GM20000 (cell line): ENCODE measurements around the gene NFATC1.

Source experiments
- DNase-seq: peaks from one replicate; pipeline ENCODE4 v3.0.0; 2012; ENCODE audit warnings: low spot score
- TF ChIP-seq, protein P1 (sequence below): IDR thresholded peaks from 2 replicates; pipeline ENCODE4 v1.5.1; 2012; ENCODE audit warnings: mild to moderate bottlenecking, control low read depth; ENCODE audit errors: extremely low read depth, missing control alignments

NFATC1 gene

DNA sequence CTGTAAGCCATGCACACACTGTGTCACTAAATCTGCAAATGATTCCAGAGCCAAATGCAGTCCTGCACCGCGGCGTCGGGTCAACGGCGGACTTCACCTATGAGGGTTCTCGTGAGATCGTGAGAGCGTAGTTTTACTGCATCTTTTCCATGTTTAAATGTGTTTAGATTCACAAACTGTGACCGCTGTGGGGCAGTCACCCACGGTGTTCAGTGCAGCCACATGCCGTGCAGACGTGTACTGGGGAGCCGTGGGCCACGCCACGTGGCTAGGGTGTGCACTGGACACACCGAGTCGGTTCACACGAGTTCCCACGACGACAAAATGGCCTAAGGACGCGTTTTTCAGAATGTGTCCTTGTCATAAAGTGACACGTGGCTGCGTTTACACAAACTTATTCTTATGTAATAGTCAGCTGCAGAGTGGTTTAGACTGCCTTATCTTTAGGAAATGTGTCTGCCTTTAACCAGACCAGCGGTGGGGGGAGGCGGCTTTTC is 34.1 kb downstream of the NFATC1 start:
- DNase-seq, result no peak

GRCh38 chr18:79432376-79433120 is 36.8 kb downstream of the NFATC1 start:
- TF ChIP-seq, protein P1, sequence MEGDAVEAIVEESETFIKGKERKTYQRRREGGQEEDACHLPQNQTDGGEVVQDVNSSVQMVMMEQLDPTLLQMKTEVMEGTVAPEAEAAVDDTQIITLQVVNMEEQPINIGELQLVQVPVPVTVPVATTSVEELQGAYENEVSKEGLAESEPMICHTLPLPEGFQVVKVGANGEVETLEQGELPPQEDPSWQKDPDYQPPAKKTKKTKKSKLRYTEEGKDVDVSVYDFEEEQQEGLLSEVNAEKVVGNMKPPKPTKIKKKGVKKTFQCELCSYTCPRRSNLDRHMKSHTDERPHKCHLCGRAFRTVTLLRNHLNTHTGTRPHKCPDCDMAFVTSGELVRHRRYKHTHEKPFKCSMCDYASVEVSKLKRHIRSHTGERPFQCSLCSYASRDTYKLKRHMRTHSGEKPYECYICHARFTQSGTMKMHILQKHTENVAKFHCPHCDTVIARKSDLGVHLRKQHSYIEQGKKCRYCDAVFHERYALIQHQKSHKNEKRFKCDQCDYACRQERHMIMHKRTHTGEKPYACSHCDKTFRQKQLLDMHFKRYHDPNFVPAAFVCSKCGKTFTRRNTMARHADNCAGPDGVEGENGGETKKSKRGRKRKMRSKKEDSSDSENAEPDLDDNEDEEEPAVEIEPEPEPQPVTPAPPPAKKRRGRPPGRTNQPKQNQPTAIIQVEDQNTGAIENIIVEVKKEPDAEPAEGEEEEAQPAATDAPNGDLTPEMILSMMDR, result no peak
- DNase-seq, result no peak

More for the DNA sequence above, 34.1 kb downstream of the NFATC1 start:
- TF ChIP-seq, protein P1, result no peak

GRCh38 chr18:79433431-79433830 is 37.7 kb downstream of the NFATC1 start:
- TF ChIP-seq, protein P1, result no peak
- DNase-seq, result no peak

DNA sequence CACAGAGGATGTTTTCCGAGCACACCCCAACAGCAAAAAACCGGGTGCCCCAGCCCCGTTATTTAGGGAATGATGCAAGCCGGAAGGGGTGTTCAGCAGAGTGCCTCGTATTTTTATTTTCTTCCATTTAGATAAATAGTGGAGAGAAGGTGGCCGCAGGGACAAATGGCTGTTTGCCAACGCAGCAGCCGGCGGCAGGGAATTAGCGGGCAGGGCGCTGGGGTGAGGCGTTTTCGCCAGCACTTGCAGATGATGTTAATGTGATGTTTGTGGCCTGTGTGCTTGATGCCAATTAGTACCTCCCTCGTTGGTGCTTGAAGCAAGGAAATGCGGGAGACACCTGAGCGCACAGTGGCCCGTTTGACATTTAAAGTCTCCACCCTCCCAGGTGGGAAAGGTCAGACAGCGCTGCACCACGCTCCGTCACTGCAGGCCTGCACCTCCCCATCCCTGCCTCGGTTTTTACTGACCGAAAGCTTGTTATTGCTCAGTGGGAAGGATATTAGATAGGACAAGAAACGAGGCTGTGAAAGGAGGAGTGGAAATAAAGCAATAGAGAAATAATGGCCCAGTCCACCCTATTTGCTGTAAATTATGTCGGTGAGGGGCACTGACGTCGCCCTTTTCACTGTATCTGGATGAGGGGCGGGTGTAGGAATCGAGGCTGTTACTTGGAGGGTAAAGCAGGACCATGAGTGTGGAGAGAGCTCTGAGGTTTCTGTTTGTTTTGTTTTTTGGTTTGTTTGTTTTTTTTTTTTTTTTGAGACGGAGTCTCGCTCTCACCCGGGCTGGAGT is 39.1 kb downstream of the NFATC1 start:
- DNase-seq, result no peak
- TF ChIP-seq, protein P1, result no peak

GRCh38 chr18:79436556-79437275 is 41.0 kb downstream of the NFATC1 start:
- TF ChIP-seq, protein P1, result no peak
- no peak for DNase-seq

DNA sequence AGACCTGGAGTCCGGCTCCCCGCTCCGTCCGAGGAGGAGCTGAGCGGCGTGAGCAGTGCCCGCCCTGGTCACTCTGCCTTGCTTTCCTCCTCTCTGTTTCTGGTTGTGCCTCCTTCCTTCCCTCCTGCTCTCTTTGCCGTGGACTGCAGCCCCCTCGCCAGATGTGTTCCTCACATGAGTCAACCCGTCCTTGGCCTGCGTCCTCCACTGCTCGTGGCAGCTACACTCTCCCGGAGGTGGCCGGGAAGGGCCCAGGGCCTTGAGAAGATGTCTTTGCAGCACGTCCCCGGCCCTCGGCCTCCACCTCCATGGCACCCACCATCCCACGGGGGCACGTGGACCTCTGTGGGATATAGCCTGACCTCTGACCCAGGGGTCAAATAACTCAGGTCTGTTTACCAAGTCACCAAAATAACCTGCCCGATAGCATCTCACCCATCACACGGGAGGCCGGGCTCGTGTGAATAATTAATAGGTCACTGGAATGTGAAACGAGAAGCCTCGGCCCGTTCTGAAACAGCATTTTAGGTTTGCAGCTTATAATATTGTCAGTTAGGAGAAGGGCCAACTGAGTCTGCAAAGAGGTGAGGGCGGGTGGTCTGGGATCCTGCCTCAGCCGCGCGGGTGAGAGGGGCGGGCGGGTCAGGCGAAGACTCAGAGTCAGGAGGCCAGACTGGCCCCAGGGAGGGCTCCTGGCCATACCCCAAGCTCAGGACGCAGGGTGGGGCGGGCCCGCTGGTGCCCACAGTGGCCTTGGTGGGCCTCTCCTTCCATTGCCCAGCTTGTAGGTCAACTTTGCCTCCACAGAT is 42.6 kb downstream of the NFATC1 start:
- no peak for DNase-seq
- TF ChIP-seq, protein P1, result no peak
